Measurements from ENCODE around the gene DELE1.
"Not testable (repeated sequence)": the region's sequence is repeated elsewhere in the genome, so short reads cannot be mapped to it uniquely, and the experiment has no call there.

DELE1 gene

DNA sequence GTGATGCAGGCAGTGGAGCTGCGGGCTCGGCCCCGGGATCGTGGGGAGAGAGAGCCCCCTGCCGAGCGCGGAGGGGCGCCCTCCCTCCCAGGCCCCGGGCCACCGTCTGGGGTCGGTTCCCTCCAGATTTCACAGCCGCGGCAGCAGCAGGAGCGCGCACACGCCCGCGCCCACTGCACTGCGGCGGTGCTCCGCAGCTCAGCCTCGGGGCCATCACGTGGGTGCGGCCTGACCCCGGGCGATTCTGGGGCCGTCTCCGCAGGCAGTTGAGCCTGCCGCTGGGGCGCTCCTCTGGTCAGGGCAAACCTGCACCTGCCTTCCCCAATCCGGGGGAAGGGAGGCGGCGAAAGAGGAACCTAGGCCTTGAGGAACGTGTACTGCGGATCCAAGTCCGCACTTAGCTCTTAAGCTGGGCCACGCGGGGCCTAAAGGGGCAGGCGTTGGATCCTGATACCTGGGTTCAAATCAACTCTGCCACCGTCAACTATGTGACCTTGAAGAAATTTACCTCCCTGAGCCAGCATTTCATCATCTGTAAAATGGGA lies 9.4 kb upstream of the DELE1 start:
- H3K4me3 ChIP-seq (ENCODE audit: low read length): peak overlapping the region; percentile 49
- H3K9ac ChIP-seq (ENCODE audit: low read depth, low read length): peak overlapping the region; percentile 50
- WGBS: 10% methylated on average over 39 of the region's 40 CpGs

DNA sequence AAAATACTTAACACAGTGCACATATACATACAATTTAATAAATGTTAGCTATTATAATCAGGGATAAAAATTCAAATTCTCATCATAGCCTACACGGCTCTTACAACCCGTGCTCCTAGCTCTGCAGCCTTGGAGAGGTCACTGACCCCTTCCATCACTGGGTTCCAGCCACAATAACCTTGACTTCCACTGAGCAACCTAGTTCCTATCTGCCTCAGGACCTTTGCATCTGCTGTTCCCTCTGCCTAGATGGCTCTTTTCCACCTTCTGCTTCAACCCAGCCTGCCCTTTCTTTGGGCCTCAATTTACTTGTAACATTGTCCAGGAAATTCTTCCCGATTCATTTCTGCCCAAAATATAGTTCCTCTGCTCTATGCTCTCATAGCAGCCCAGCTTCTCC lies 8.9 kb upstream of the DELE1 start:
- Histone ChIP-seq H3K36me3 (ENCODE audit: insufficient read depth, low read length) (no peaks in the 10 kb centered on the region), H3K27ac (ENCODE audit: low read depth, low read length) (no peak overlapping the region), H3K27me3 (ENCODE audit: insufficient read depth, low read length) (peaks cover 25% of the 10 kb centered on the region), H3K4me1 (ENCODE audit: insufficient read depth, low read length) (peaks cover 5% of the 10 kb centered on the region; the same call in 1 of the 2 replicates), H3K4me3 (ENCODE audit: low read length) (no peak overlapping the region), H3K9me3 (ENCODE audit: insufficient read depth, low read depth, low read length) (no peaks in the 10 kb centered on the region), H3K9ac (ENCODE audit: low read depth, low read length) (no peak overlapping the region)
- 93% methylated on average over 3 of the region's 3 CpGs for WGBS

More for the DNA sequence above, 9.4 kb upstream of the DELE1 start:
- peaks cover 25% of the 10 kb centered on the region for H3K27me3 ChIP-seq (ENCODE audit: insufficient read depth, low read length)
- H3K36me3 ChIP-seq (ENCODE audit: insufficient read depth, low read length): no peaks in the 10 kb centered on the region
- no peak overlapping the region for H3K27ac ChIP-seq (ENCODE audit: low read depth, low read length)
- H3K4me1 ChIP-seq (ENCODE audit: insufficient read depth, low read length): peaks cover 5% of the 10 kb centered on the region; the same call in 1 of the 2 replicates
- H3K9me3 ChIP-seq (ENCODE audit: insufficient read depth, low read depth, low read length): no peaks in the 10 kb centered on the region

DNA sequence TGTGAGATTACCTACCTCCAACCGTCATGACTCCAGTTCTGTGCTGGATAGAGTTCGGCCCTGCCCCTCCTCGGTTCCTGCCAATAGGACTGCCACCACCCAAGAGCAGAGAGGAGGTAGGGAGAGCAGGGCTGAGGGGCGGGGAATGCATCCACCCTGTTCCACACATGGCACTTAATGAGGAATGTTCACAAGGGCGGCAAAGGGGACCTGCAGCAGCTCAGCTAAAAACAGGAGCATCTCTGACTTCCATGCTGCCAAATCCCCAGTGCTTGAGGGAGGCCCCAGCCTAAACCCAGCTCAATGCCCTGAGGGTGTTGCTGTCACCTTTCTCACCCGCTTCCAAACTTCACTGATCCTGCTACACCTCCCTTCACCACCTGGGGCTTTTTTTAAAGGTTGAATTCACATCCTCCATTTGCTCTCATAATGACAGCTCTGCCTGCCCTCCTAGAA lies 7.8 kb upstream of the DELE1 start:
- peaks cover 5% of the 10 kb centered on the region; the same call in 1 of the 2 replicates for H3K4me1 ChIP-seq (ENCODE audit: insufficient read depth, low read length)
- H3K9me3 ChIP-seq (ENCODE audit: insufficient read depth, low read depth, low read length): no peaks in the 10 kb centered on the region
- H3K9ac ChIP-seq (ENCODE audit: low read depth, low read length): no peak overlapping the region
- no peak overlapping the region for H3K4me3 ChIP-seq (ENCODE audit: low read length)
- 47% methylated on average over 6 of the region's 6 CpGs for WGBS
- no peak overlapping the region for H3K27ac ChIP-seq (ENCODE audit: low read depth, low read length)
- H3K27me3 ChIP-seq (ENCODE audit: insufficient read depth, low read length): peaks cover 25% of the 10 kb centered on the region
- no peaks in the 10 kb centered on the region for H3K36me3 ChIP-seq (ENCODE audit: insufficient read depth, low read length)

DNA sequence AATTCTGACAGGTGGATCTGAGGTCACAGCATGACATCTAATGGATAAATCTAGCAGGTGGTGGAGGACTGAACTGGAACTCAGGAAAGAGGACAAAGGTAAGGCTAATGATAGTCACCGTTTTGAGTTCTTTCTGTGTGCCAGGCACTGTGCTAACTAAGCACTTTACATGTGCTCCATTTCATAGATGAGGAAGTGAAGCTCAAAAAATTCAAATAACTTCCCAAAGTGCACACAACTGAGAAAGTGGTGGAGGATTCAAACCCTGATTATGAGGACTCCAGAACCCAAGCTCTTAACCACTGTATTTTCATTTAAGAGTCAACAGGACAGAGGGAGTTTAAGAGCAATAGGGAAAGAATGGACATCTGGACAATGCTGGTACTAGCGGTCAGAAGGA lies 7.1 kb upstream of the DELE1 start:
- H3K9ac ChIP-seq (ENCODE audit: low read depth, low read length): no peak overlapping the region
- H3K27me3 ChIP-seq (ENCODE audit: insufficient read depth, low read length): peaks cover 25% of the 10 kb centered on the region
- no peaks in the 10 kb centered on the region for H3K36me3 ChIP-seq (ENCODE audit: insufficient read depth, low read length)
- WGBS: 87% methylated on average over 2 of the region's 2 CpGs
- H3K4me3 ChIP-seq (ENCODE audit: low read length): no peak overlapping the region
- no peaks in the 10 kb centered on the region for H3K9me3 ChIP-seq (ENCODE audit: insufficient read depth, low read depth, low read length)
- H3K4me1 ChIP-seq (ENCODE audit: insufficient read depth, low read length): peaks cover 5% of the 10 kb centered on the region; the same call in 1 of the 2 replicates
- H3K27ac ChIP-seq (ENCODE audit: low read depth, low read length): no peak overlapping the region

DNA sequence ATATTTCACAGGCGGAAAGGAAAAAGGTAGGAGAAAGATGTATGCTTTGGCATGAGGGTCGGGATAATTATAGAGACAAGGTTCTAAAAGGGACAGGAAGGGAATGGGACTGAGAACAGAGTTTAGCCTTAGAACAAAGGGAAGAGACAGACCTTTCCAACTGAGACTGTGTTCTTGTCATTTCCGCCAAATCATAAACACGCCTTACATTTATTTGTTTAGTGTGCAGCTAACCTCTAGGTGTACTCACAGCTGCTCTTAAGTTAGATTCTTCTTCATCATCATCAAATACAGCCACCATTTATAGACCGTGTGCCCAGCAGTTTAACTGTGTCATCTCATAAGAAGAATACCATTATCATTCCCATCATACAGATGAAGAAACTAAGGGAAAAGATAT lies 5.9 kb upstream of the DELE1 start:
- Histone ChIP-seq H3K27me3 (ENCODE audit: insufficient read depth, low read length) (peaks cover 24% of the 10 kb centered on the region), H3K9ac (ENCODE audit: low read depth, low read length) (no peak overlapping the region), H3K9me3 (ENCODE audit: insufficient read depth, low read depth, low read length) (no peaks in the 10 kb centered on the region), H3K27ac (ENCODE audit: low read depth, low read length) (no peak overlapping the region), H3K4me3 (ENCODE audit: low read length) (no peak overlapping the region), H3K4me1 (ENCODE audit: insufficient read depth, low read length) (peaks cover 5% of the 10 kb centered on the region; the same call in 1 of the 2 replicates), H3K36me3 (ENCODE audit: insufficient read depth, low read length) (no peaks in the 10 kb centered on the region)
- WGBS: 76% methylated on average over 5 of the region's 5 CpGs

DNA sequence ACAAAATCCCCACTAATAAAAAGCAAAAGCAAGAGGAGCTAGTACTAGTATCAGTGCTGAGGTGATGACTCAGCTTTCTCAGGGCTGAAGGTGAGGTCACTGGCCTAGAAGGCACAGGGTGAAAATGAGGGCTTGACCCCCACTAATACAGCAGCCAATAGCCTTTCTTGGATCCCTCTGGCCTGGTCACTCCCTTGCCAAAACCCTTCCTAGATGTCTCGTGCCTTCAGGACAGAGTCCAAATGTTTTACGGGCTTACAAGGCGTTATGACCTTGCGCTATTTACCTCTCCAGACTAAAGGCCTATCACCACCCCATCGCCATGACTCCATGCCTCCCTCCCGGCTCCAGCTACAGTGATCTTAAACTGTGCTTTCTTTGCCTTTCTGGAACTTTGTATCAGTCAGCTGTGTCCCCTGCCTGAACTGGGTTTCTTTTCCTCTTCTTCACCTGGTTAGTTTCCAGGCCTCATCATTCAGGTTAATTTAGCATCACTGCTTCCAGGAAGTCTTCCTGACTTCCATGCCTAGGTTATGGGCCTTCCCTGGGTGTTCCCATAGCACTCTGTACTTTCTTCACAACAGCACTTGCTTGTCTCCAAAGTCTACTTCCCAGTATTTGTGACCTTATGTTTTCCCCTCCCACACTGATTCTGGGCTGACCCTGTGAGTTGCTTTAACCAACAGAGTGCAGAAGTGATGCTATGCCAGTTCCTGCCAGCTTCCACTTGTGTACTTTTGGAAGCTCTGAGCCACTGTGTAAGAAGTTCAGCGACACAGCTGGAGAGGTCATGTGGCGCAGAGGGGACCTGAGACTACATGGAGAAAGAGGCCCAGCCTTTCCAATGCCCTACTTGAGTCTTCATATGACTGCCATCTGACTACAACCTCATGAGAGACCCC lies 4.2 kb upstream of the DELE1 start:
- no peak overlapping the region for H3K4me3 ChIP-seq (ENCODE audit: low read length)
- H3K27ac ChIP-seq (ENCODE audit: low read depth, low read length): no peak overlapping the region
- WGBS: 92% methylated on average over 8 of the region's 8 CpGs

DNA sequence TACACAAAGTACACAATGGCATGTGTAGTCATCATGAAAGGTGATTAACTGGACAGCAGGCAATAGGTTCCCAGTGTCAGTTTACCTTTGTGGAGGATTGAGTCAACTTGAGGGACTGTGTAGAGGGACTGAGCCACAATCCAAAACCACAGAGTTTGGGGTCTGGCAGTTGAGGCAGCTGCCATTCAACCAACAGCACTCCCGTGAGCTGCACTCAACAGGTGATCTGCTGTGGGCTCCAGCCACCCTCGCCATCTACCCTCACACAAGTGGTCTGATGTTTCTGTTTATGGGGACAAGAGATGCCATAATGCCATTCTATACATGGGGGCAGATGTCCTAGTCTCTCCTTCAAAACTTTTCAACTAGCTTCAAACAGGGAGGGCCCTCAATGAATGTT lies 2.9 kb upstream of the DELE1 start:
- peaks cover 9% of the 10 kb centered on the region; the same call in 1 of the 2 replicates for H3K4me1 ChIP-seq (ENCODE audit: insufficient read depth, low read length)

More for the DNA sequence above, 4.2 kb upstream of the DELE1 start:
- H3K27me3 ChIP-seq (ENCODE audit: insufficient read depth, low read length): peaks cover 7% of the 10 kb centered on the region
- H3K36me3 ChIP-seq (ENCODE audit: insufficient read depth, low read length): no peaks in the 10 kb centered on the region
- peaks cover 9% of the 10 kb centered on the region; the same call in 1 of the 2 replicates for H3K4me1 ChIP-seq (ENCODE audit: insufficient read depth, low read length)
- H3K9me3 ChIP-seq (ENCODE audit: insufficient read depth, low read depth, low read length): no peaks in the 10 kb centered on the region
- no peak overlapping the region for H3K9ac ChIP-seq (ENCODE audit: low read depth, low read length)

DNA sequence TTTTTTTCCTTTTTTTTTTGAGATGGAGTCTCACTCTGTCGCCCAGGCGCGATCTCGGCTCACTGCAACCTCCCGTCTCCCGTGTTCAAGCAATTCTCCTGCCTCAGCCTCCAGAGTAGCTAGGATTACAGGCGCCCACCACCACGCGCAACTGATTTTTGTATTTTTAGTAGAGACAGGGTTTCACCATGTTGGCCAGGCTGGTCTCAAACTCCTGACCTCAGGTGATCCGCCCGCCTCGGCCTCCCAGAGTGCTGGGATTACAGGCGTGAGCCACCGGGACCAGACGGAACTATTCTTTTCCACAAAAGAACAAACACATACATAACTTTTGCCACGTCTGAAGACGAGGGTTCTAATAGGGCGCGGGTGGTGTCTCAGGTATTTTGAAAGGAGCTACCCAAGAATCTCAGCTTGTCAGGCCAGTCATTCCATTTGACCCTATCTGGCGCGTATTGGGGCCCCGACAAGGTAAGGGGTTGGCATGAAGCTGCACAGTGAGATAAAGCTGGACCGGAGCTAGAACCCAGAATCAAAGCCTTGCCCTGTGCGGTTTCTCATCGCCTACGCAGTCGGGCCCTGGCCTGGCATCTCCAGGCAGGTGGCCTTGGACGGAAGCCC lies 734 bp upstream of the DELE1 start:
- not testable (repeated sequence) for H3K9me3 ChIP-seq (ENCODE audit: insufficient read depth, low read depth, low read length); H3K27me3 ChIP-seq (ENCODE audit: insufficient read depth, low read length); H3K4me1 ChIP-seq (ENCODE audit: insufficient read depth, low read length)
- whole genome bisulfite sequencing: 67% methylated on average over 28 of the region's 28 CpGs
- Histone ChIP-seq H3K9ac (ENCODE audit: low read depth, low read length) (peak overlapping the region; percentile 92), H3K36me3 (ENCODE audit: insufficient read depth, low read length) (peaks cover 29% of the 10 kb centered on the region), H3K4me3 (ENCODE audit: low read length) (peak overlapping the region; percentile 93), H3K27ac (ENCODE audit: low read depth, low read length) (peak overlapping the region; percentile 97)

More for the DNA sequence above, 2.9 kb upstream of the DELE1 start:
- H3K4me3 ChIP-seq (ENCODE audit: low read length): no peak overlapping the region
- H3K27me3 ChIP-seq (ENCODE audit: insufficient read depth, low read length): no peaks in the 10 kb centered on the region
- no peaks in the 10 kb centered on the region for H3K9me3 ChIP-seq (ENCODE audit: insufficient read depth, low read depth, low read length)
- no peak overlapping the region for H3K27ac ChIP-seq (ENCODE audit: low read depth, low read length)
- WGBS: 86% methylated on average over 2 of the region's 2 CpGs
- H3K36me3 ChIP-seq (ENCODE audit: insufficient read depth, low read length): peaks cover 7% of the 10 kb centered on the region
- no peak overlapping the region for H3K9ac ChIP-seq (ENCODE audit: low read depth, low read length)

DNA sequence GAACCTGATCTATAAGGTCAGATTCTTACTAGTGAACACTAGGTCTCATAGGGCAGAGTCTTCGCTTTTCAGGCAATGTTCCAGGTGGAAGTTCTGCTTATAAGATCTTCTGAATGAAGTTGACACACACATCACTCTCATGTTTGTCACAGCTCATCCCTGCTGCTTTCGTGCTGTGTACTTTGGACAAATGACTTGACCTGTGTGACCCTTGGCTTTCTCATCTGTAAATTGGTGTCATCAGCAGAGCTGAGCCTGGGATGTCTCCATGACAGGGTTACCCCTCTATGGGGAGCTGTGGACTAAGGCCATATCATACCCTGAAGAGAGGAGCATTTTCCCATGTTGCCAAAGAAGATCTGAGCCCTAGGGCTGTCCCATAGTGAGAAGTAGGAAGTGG lies 2.8 kb downstream of the DELE1 start:
- Histone ChIP-seq H3K27me3 (ENCODE audit: insufficient read depth, low read length) (no peaks in the 10 kb centered on the region), H3K9ac (ENCODE audit: low read depth, low read length) (no peak overlapping the region), H3K4me1 (ENCODE audit: insufficient read depth, low read length) (peaks cover 5% of the 10 kb centered on the region; the same call in 1 of the 2 replicates), H3K9me3 (ENCODE audit: insufficient read depth, low read depth, low read length) (no peaks in the 10 kb centered on the region), H3K27ac (ENCODE audit: low read depth, low read length) (no peak overlapping the region), H3K36me3 (ENCODE audit: insufficient read depth, low read length) (peaks cover 62% of the 10 kb centered on the region), H3K4me3 (ENCODE audit: low read length) (no peak overlapping the region)
- WGBS: 96% methylated on average over 2 of the region's 2 CpGs

DNA sequence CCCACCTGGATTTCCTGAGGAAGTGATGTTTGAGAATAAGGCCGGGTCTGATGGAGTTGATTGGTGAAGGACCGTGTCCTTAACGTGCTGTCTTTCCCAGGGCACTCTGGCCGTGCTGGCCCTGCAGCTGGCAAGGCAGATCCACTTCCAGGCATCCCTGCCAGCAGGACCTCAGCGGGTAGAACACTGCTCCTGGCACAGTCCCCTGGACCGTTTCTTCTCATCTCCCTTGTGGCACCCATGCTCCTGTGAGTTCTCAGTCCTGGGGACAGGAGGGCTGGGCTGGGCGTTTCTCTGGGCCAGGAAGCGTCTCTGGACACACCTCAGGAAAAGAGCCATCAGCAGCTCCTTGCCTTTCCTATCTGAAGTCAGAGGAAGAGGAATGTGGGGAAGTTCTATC lies 4.4 kb downstream of the DELE1 start:
- no peak overlapping the region for H3K27ac ChIP-seq (ENCODE audit: low read depth, low read length)
- peaks cover 5% of the 10 kb centered on the region; the same call in 1 of the 2 replicates for H3K4me1 ChIP-seq (ENCODE audit: insufficient read depth, low read length)
- H3K9me3 ChIP-seq (ENCODE audit: insufficient read depth, low read depth, low read length): no peaks in the 10 kb centered on the region
- 95% methylated on average over 8 of the region's 8 CpGs for WGBS
- H3K9ac ChIP-seq (ENCODE audit: low read depth, low read length): no peak overlapping the region
- no peak overlapping the region for H3K4me3 ChIP-seq (ENCODE audit: low read length)
- no peaks in the 10 kb centered on the region for H3K27me3 ChIP-seq (ENCODE audit: insufficient read depth, low read length)
- peaks cover 76% of the 10 kb centered on the region for H3K36me3 ChIP-seq (ENCODE audit: insufficient read depth, low read length)
